ENCODE results near the gene GDAP1L1.

GRCh38 chr20:44258226-44258890 is 11.2 kb downstream of the GDAP1L1 start:
- TF ChIP-seq, protein P1, sequence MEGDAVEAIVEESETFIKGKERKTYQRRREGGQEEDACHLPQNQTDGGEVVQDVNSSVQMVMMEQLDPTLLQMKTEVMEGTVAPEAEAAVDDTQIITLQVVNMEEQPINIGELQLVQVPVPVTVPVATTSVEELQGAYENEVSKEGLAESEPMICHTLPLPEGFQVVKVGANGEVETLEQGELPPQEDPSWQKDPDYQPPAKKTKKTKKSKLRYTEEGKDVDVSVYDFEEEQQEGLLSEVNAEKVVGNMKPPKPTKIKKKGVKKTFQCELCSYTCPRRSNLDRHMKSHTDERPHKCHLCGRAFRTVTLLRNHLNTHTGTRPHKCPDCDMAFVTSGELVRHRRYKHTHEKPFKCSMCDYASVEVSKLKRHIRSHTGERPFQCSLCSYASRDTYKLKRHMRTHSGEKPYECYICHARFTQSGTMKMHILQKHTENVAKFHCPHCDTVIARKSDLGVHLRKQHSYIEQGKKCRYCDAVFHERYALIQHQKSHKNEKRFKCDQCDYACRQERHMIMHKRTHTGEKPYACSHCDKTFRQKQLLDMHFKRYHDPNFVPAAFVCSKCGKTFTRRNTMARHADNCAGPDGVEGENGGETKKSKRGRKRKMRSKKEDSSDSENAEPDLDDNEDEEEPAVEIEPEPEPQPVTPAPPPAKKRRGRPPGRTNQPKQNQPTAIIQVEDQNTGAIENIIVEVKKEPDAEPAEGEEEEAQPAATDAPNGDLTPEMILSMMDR (IDR thresholded peaks at IDR 0.05) = no peak
- no peak for TF ChIP-seq POLR2A (IDR thresholded peaks at IDR 0.05)

Measured in body of pancreas (tissue), 4 donors.